Measurements from ENCODE around the gene NUP43. TPM values are rescaled to one million over a fixed set of nuclear protein-coding genes. Genes with fewer than 3 reads are reported as not detected.

The NUP43 gene
- total and polyA plus RNA-seq, 10 of the 15 experiments (the other 5 are each of a cell fraction or from before 2014, with no cell fraction given), result 8.9 to 54.2 (median 27.7) TPM

GRCh38 chr6:149777624-149778023, 31.3 kb upstream of the NUP43 start:
- H3K4me2 ChIP-seq (ENCODE audit: control insufficient read depth, insufficient read depth), result no peak overlapping the region
- 88% methylated on average over 1 of the region's 1 CpG for WGBS (ENCODE audit: insufficient coverage, insufficient replicate concordance, low lambda C conversion rate, missing lambda C conversion rate)
- ATAC-seq, result no peak
- H3K36me3 ChIP-seq (ENCODE audit: control insufficient read depth in 2 of 2, insufficient read depth in 2 of 2, low read length in 1 of 2), result peaks cover 0 to 3% of the 10 kb centered on the region in 2 experiments; a peak in 1 of 4 replicates
- no peaks in the 10 kb centered on the region for H3K27me3 ChIP-seq (replicated peaks in 1 of 2; ENCODE audit: control insufficient read depth in 2 of 2, insufficient read depth in 2 of 2, low read length in 1 of 2)
- no peak for FAIRE-seq
- H3K9me3 ChIP-seq (replicated peaks; ENCODE audit: control insufficient read depth, insufficient read depth, low read length), result no peaks in the 10 kb centered on the region
- in situ Hi-C loops (cut with MboI) (no loop called here), intact Hi-C loops (cut with micrococcal nuclease; ENCODE audit: unreplicated experiment) (no loop called here)
- no peak overlapping the region for H3K4me3 ChIP-seq
- no peaks in the 10 kb centered on the region for H3K79me2 ChIP-seq (ENCODE audit: control insufficient read depth, insufficient read depth, low read length)
- H3K27ac ChIP-seq (ENCODE audit: control insufficient read depth, insufficient read depth), result no peak overlapping the region
- ChIA-PET RAD21 (ENCODE audit: unreplicated experiment) (no interaction called here), SMC1A (ENCODE audit: uncharacterized antibody, unreplicated experiment) (no interaction called here), CTCF (no interaction called here), POLR2A (no interaction called here)
- no peak overlapping the region for H3K9ac ChIP-seq (ENCODE audit: control insufficient read depth, insufficient read depth, low read length)
- H4K20me1 ChIP-seq (ENCODE audit: control insufficient read depth, insufficient read depth), result no peaks in the 10 kb centered on the region
- H3K4me1 ChIP-seq (ENCODE audit: control insufficient read depth, insufficient read depth, low read length), result no peaks in the 10 kb centered on the region
- no TSS peak for BruUV-seq (replicated peaks)
- no peak for TF ChIP-seq SIN3A (IDR thresholded peaks at IDR 0.05; ENCODE audit: low read depth, low read length)
- DNase-seq (ENCODE audit: low read depth, low spot score), result no peak
- no peak overlapping the region for H2AFZ ChIP-seq (ENCODE audit: control insufficient read depth, low read depth, low read length)

GRCh38 chr6:149771925-149772324, 25.6 kb upstream of the NUP43 start:
- intact Hi-C loops (cut with micrococcal nuclease; ENCODE audit: unreplicated experiment) (no loop called here), in situ Hi-C loops (cut with MboI) (no loop called here)
- Histone ChIP-seq H3K27me3 (replicated peaks in 1 of 2; ENCODE audit: control insufficient read depth in 2 of 2, insufficient read depth in 2 of 2, low read length in 1 of 2) (no peaks in the 10 kb centered on the region), H4K20me1 (ENCODE audit: control insufficient read depth, insufficient read depth) (no peaks in the 10 kb centered on the region), H3K4me3 (no peak overlapping the region), H3K4me2 (ENCODE audit: control insufficient read depth, insufficient read depth) (no peak overlapping the region), H3K4me1 (ENCODE audit: control insufficient read depth, insufficient read depth, low read length) (no peaks in the 10 kb centered on the region), H3K27ac (ENCODE audit: control insufficient read depth, insufficient read depth) (no peak overlapping the region), H2AFZ (ENCODE audit: control insufficient read depth, low read depth, low read length) (no peak overlapping the region), H3K36me3 (ENCODE audit: control insufficient read depth in 2 of 2, insufficient read depth in 2 of 2, low read length in 1 of 2) (peaks cover 0 to 9% of the 10 kb centered on the region in 2 experiments; a peak in 1 of 4 replicates), H3K79me2 (ENCODE audit: control insufficient read depth, insufficient read depth, low read length) (no peaks in the 10 kb centered on the region; the same call in 1 of the 2 replicates), H3K9me3 (replicated peaks; ENCODE audit: control insufficient read depth, insufficient read depth, low read length) (no peaks in the 10 kb centered on the region), H3K9ac (ENCODE audit: control insufficient read depth, insufficient read depth, low read length) (no peak overlapping the region)
- WGBS (ENCODE audit: insufficient coverage, insufficient replicate concordance, low lambda C conversion rate, missing lambda C conversion rate), result 95% methylated on average over 6 of the region's 6 CpGs
- ChIA-PET RAD21 (ENCODE audit: unreplicated experiment) (no interaction called here), POLR2A (no interaction called here), CTCF (no interaction called here), SMC1A (ENCODE audit: uncharacterized antibody, unreplicated experiment) (no interaction called here)
- FAIRE-seq (no peak), DNase-seq (ENCODE audit: low read depth, low spot score) (no peak), ATAC-seq (no peak)
- BruUV-seq (replicated peaks), result no TSS peak
- TF ChIP-seq ATF7 (IDR thresholded peaks at IDR 0.05; ENCODE audit: low read depth) (no peak), SIN3A (IDR thresholded peaks at IDR 0.05; ENCODE audit: low read depth, low read length) (no peak), FOS (IDR thresholded peaks at IDR 0.05; ENCODE audit: borderline replicate concordance, extremely low read depth, insufficient read length) (no peak)

Measured in GM12878 (cell line).